AG09309 (cell line): ENCODE measurements around the gene MVD.

ENCODE experiments used
- DNase-seq: peaks from one replicate; pipeline ENCODE4 v3.0.0-alpha.2; 2010; ENCODE audit warnings: low read depth
- H3K4me3 ChIP-seq: 2 replicates; pipeline ENCODE4 v1.5.1; 2011; ENCODE audit warnings: mild to moderate bottlenecking, low read depth, low read length, moderate library complexity; ENCODE audit not compliant: control insufficient read depth
- TF ChIP-seq, protein P1 (sequence below): IDR thresholded peaks from 2 replicates; pipeline ENCODE4 v1.5.1; 2011; ENCODE audit warnings: mild to moderate bottlenecking, low read depth, low read length, inconsistent platforms; ENCODE audit not compliant: insufficient read depth, control insufficient read depth; ENCODE audit errors: missing control alignments

Gene MVD

DNA sequence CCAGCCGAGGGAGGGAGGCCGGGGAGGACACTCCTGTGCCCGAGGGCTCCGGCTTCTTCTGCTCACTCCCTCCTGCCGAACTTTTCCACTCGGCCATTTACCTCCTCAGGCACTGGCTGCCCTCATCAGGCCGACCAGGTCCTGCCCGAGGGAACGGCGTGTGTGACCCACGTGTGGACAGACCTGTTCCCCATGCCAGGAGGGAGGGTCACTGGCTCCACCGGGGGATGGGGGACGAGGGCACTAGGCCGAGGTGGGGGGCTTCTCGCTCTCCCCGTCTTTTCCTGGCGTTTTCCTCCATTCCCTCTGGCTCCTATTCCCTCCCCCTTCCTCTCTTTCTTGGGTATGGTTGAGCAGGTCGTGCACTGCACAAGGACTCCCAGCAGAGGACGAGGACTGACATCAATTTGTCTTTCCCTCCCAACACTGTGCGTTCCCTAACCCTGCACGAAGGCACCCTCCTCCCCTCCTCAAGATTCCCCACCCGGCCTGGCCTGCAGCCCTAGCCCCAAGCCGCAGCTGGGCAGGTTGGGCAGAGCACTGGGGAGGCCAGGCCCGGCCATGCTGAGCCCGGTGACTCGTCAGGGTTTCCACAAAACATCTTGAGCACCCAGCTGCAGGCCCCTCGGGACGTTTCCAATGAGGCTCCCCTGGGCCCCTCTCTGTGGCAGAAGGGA, 27.8 kb downstream of the MVD start:
- peak overlapping the region; percentile 39 for H3K4me3 ChIP-seq
- DNase-seq, result no peak
- TF ChIP-seq, protein P1, sequence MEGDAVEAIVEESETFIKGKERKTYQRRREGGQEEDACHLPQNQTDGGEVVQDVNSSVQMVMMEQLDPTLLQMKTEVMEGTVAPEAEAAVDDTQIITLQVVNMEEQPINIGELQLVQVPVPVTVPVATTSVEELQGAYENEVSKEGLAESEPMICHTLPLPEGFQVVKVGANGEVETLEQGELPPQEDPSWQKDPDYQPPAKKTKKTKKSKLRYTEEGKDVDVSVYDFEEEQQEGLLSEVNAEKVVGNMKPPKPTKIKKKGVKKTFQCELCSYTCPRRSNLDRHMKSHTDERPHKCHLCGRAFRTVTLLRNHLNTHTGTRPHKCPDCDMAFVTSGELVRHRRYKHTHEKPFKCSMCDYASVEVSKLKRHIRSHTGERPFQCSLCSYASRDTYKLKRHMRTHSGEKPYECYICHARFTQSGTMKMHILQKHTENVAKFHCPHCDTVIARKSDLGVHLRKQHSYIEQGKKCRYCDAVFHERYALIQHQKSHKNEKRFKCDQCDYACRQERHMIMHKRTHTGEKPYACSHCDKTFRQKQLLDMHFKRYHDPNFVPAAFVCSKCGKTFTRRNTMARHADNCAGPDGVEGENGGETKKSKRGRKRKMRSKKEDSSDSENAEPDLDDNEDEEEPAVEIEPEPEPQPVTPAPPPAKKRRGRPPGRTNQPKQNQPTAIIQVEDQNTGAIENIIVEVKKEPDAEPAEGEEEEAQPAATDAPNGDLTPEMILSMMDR, result no peak

- peak overlapping the region; percentile 39 for H3K4me3 ChIP-seq
- TF ChIP-seq, protein P1, result no peak
- DNase-seq, result no peak
Observed at GRCh38 chr16:88634141-88634993, 28.5 kb downstream of the MVD start.

DNA sequence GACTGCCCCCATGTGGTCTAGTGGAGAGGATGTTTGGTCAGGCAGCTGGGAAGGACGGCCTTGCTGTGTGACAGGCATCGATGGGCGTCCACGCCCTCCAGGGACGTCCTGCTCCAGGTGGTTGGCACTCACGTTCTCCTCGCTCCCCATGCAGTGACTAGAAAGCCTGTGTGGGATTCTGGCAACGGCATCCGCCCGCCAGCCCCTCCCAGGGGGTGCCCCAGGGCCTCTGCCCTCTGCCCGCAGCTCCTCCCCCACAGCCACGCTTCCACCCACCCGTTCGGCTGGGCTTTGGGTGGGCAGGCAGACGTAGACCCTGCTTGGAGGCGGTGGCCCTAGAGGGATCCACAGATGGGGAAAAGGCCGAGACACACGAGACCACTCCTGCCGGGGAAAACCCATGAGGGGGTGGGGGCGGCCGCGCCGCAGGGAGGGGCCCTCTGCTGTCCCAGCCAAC, 29.2 kb downstream of the MVD start:
- TF ChIP-seq, protein P1, result peak; percentile 39
- no peak overlapping the region; the same call in 1 of the 2 replicates for H3K4me3 ChIP-seq
- no peak for DNase-seq

DNA sequence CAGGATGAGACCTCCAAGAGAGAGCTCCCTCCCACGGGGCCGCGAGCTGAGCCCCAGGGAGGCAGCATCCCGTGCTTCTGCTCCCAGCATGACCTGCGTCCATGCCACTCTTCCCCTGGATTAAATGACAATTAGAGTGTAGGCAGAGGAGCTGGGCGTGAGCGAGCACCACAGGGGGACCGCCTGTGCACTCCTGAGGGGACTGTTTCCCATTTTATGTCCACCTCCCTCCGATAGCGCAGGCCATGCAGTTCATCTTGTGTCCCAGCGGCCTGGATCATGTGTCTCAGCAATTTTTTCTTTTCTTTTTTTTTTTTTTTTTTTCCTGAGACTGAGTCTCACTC, 30.3 kb downstream of the MVD start:
- DNase-seq, result no peak
- TF ChIP-seq, protein P1, result no peak
- no peak overlapping the region for H3K4me3 ChIP-seq

DNA sequence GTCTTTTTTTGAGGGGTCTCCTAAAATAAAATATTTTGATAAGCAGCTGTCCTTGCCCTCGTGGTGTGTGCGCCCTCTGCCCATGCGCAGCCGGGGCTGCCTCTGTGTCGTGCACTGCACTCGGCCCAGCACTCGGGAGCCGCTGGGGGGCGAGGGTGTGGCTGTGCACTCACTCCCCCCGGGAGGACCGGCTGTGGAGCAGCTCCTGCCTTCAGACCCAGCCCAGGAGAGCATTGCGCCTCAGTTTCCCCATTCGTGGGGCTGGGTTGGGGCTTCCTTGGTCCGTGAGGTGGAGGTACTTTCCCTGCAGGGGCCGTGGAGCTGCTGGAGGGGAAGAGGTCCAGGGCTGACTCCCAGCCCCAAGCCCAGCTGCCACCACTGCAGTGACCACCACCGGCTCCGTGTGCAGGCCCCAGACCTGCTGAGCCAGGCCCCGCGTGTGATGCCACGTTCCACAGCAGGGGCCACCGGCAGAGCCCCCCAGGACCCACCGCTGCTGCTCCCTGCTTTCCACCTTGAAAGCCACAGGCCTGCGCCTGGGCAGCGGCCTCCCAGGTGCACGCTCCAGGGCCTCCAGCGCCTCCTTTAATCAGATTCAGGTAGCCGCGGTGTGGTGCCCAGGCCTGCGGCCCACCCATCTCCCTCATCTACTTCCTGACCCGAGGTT, 30.8 kb downstream of the MVD start:
- H3K4me3 ChIP-seq, result no peak overlapping the region
- no peak for DNase-seq
- TF ChIP-seq, protein P1, result no peak

DNA sequence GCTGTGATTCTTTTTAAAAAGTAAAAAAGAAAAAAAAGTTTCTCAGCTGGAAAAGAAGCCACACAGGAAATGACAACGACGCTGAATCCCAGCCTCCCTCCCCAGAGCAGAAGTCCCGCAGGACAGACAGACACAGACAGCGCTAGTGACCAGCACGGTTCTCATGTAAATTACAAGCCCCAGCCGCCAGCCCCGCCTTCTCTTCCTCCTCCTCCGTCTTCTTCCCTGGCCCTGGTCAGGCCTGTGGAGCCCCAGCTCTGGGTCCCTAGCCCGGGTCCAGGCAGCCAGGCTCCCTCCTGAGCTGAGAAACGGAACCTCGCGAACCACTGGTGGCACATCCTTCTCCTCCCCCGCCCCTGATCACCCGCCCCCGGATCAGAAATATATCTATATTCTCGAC, 31.5 kb downstream of the MVD start:
- no peak for DNase-seq
- TF ChIP-seq, protein P1, result no peak

More for the DNA sequence above, 31.5 kb downstream of the MVD start:
- no peak overlapping the region for H3K4me3 ChIP-seq
